ENCODE measurements around the gene CSK.

The CSK gene

DNA sequence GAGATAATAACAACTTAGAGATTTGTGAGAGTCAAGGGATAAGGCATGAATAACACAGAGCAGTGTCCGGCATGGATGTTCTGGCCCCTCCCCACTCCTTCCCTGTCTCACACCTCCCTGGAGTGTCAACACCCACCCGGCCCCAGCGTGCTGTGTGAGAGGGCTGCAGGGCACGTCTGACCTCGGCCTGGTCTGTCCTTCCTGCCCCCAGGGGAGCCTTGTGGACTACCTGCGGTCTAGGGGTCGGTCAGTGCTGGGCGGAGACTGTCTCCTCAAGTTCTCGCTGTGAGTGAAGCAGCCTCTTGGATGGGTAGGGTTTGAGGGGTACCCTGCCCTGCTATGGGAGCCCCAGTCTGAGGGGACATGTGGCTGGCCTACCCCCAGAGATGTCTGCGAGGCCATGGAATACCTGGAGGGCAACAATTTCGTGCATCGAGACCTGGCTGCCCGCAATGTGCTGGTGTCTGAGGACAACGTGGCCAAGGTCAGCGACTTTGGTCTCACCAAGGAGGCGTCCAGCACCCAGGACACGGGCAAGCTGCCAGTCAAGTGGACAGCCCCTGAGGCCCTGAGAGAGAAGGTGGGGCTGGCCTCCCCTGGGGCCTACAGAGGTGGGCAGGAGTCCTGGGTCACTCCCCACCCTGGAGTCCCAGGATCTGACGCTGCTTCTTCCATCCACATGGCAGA lies 19.6 kb downstream of the CSK start:
- DNase-seq (ENCODE audit: low spot score): no peak

DNA sequence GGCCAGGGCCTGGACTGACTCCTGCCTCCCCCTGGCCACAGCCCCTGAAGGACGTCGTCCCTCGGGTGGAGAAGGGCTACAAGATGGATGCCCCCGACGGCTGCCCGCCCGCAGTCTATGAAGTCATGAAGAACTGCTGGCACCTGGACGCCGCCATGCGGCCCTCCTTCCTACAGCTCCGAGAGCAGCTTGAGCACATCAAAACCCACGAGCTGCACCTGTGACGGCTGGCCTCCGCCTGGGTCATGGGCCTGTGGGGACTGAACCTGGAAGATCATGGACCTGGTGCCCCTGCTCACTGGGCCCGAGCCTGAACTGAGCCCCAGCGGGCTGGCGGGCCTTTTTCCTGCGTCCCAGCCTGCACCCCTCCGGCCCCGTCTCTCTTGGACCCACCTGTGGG lies 20.4 kb downstream of the CSK start:
- no peak for DNase-seq (ENCODE audit: low spot score)

DNA sequence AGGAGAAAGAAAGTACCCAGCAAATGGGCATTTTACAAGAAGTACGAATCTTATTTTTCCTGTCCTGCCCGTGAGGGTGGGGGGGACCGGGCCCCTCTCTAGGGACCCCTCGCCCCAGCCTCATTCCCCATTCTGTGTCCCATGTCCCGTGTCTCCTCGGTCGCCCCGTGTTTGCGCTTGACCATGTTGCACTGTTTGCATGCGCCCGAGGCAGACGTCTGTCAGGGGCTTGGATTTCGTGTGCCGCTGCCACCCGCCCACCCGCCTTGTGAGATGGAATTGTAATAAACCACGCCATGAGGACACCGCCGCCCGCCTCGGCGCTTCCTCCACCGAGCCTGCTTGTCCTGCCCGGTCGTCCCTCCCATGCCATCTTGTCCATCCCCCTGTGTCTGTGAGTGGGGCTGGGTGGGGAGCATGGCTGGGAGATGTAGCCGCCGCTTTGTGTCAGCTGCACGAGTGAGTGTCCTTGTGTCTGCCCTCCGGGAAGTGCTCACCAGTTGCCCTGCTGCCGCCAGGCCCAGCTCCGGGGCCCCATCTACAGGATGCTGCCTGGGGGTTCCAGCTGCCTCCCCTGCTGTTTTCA lies 21.1 kb downstream of the CSK start:
- DNase-seq (ENCODE audit: low spot score): no peak

DNA sequence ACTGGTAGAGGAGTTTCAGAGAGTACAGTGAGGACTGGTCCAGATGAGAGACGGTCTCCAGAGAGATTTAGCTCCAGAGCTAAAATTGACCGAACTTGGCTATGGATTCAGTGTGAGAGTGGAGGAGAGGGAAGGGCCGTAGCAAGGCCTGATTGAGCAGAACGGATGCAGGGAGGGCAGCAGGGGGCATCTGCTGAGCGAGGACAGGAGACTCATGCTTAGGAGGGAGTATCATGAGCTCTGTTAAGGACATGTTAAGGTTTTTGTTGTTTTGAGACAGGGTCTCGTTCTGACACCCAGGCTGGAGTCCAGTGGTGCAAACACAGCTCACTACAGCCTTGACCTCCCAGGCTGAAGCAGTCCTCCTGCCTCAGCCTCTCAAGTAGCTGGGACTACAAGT lies 23.1 kb downstream of the CSK start:
- no peak for DNase-seq (ENCODE audit: low spot score)

DNA sequence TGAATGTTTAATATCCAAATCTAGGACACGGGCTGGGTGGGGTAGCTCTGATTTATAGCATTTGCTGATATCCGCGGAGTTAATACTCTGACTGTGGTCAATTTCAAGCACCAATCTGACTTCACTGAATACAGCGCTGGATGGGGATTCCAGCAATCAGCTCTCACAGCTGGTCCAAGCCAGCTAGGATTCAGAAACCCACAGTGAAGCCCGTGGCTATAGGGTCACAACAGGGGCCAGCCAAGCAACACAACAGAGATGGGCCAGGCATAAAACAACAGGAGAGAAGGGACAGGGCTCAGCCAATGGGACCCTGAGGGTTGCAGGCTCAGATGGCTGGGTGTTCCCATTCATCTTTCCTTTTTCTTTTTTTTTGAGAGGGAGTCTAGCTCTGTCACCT lies 25.4 kb downstream of the CSK start:
- DNase-seq (ENCODE audit: low spot score): no peak

DNA sequence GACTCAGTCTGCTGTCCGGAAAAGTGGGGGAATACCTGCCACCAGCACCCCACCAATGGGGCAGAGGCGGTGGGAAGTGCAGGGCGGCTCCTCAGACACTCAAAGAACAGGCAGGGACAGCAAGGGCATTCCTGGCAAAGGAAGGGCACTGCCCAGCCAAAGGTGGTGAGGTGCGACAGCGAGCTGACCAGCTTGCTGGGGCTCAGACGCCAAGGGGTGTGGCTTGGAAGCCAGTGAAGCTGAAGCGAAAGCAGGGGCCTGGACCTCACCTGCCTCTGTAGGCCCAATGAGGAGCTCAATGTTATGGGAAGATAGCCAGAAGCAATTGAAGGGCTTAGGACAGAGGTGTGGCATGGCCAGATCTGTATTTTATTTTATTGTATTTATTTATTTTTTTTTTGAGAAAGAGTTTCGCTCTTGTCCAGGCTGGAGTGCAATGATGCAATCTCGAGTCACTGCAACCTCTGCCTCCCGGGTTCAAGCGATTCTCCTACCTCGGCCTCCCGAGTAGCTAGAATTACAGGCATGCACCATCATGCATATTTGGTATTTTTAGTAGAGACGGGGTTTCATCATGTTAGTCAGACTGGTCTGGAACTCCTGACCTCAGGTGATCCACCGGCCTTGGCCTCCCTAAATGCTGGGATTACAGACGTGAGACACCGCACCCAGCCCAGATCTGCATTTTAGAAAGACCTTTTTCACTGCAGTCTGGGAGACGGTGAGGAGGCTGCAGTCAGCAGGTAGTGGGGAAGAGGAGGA lies 26.4 kb downstream of the CSK start:
- DNase-seq (ENCODE audit: low spot score): no peak

DNA sequence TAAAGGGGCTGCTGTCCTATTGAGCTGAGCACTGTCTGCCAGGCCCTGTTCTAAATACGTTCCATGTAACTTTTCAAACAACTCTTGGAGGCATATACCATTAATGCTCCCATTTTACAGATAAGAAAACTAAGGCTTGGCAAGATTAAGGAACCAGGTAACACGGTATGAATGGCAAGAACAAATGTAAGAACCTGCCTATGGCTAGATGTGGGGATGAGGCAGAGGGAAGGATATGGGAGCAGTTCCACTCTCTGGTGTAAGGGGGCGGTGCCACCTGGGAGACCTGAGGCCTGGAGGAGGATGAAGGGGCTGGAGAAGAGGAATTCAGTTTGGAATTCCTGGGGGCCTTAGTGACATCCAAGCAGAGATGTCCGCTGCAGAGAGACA lies 27.0 kb downstream of the CSK start:
- DNase-seq (ENCODE audit: low spot score): no peak

DNA sequence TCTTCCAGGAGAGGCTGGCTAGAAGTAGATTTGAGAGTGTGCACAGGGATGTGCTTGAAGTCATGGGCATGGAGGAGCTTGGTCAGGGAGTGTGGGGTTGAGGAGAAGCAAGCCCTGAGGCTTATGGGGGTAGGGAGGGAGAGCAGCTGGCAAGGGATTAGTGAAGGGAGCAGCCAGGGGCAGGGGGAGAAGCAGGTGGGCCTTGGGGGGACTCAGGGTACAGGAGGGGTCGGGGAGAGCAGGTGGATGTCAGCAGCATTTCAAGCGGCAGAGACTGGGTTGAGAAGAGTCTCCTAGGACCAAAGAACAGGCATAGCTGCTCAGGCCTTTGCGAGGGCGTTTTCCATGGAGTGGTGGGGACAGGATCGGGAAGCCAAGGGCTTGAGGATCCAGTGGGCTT lies 27.4 kb downstream of the CSK start:
- no peak for DNase-seq (ENCODE audit: low spot score)

DNA sequence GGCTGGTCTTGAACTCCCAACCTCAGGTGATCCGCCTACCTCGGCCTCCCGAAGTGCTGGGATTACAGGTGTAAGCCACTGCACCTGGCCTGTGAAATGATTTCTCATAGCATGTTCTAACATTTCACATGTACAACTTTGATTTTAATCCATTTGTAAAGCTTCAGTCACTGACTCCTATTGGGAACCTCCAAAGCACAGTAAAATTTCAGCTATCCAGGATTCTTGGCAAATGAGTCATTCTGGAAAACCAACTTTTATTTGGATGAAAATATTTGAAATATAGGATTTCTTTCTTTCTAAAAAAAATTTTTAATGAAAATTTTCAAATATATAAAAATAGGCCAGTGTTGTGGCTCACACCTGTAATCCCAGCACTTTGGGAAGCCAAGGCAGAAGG lies 28.1 kb downstream of the CSK start:
- DNase-seq (ENCODE audit: low spot score): no peak

DNA sequence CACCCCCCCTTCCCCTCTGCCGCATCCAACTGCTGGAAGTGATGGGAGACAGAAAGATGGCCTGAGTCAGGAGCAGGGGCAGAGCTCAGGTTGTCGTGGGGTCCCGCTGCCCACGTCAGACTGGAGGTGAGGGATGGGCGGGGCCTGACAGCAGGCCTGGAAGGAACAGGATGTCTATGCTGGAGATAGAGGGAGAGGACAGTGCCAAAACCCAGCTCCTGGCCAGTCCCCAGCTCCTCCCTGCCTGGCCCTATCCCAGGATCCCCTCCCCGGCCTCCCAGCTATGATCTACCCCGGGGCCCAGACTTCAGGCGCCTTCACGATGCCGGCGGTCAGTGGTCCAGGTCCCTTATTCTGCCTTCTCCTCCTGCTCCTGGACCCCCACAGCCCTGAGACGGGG lies 30.7 kb downstream of the CSK start, which contains the start of gene LMAN1L:
TSS of gene LMAN1L (plus strand) at position 303 of the 400 bp plus-strand sequence. CDS start at position 323, 20 bp downstream.
- no peak for DNase-seq (ENCODE audit: low spot score)

DNA sequence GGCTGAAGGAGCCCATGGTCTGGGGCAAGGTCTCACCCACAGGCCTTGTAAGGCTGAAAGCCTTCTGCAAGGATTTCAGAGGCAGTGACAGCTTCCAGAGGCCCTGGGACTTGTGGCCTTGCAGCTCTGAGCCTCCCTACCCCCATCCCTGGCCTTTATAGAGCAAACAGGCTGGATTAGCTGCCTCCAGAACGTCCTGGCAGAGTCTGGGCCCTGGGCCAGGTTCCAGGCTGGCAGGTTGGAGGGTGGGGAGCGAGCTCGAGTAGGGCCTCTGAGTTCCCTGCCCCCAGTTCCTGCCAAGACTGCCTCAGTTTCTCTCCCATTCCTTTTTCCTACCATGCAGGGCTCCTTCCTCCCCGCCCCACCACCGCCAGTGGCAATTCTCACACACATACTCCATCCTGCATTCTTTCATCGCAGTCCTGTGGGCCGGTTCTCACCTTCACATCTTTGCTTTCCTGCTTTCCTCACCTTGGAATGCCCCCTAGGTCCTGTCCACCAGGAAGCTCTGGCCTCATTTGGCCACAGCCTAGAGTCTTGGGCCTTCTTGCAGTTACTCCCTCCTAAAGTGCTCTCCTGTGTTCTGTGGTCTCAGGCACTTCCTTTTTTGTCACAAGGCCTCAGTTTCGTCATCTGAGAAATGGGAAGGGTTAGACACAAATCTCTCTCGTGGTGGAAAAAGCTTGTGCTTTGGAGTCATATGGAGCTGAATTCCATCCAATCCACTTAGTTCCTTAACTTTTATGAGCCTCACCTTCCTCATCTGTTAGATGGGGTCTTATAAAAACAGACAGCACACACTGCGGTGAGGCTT lies 33.4 kb downstream of the CSK start:
- DNase-seq (ENCODE audit: low spot score): no peak

DNA sequence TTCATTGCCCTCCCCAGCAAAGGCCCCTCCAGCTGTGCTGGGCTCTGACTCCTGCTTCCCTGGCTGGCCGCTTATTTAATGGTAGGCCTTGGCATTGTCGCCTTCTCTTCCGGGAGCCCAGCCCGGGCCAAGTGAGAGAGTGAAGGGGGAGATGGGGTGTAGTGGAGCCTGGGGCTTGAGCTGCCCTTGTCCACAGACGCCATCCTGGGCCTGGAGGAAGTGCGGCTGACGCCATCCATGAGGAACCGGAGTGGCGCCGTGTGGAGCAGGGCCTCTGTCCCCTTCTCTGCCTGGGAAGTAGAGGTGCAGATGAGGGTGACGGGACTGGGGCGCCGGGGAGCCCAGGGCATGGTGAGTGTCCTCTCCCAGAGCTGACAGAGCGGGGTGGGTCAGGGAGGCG lies 34.1 kb downstream of the CSK start:
- no peak for DNase-seq (ENCODE audit: low spot score)

DNA sequence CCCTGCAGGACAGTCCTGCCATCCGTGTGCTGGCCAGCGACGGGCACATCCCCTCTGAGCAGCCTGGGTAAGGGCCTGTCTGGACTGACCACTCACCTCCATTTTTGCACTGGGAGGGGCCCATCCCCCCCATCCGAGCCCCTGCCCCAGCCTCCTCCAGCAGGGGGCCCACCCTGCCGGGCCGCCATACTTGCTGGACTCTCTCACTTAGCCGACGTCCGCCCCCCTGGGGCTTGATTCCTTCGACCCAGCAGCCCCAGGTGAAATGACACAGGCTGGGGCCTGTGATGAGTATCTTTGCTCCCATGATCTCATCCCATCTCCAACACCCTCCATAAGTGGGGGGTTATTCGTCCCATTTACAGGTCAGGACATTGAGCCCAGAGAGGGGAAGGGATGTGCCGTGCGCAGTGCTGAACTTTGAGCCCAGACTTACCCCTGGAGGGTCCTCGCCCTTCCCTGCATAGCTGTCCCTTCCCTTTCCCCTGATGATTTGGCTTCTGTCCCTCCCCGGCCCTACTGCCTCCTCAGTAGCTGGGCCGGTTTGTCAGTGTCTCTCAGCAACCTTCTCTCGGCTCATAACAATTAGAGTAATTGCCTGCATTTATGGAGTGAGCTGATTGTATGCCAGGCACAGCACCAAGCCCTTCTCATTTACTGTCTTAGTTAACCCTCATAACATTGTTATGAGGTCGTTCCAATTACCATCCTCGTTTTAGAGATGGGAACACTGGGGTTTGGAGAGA lies 34.9 kb downstream of the CSK start:
- DNase-seq (ENCODE audit: low spot score): no peak

DNA sequence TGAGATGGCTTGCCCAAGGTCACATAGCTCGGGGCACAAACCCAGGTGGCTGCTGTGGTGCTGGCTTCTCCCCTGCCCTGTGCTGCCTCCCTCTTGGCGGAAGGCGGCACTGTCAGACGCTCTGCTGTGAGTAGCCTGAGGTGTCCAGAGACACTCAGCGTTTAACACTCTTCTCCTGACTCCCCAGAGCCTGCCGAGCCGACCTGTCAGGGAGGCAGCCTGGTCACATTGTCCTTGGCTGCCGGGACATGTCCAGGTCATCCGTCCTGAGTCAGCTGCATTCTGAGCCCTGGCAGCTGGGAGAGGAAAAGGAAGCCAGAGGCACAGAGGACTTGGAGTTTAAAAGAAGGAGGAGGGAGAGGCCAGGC lies 35.5 kb downstream of the CSK start:
- DNase-seq (ENCODE audit: low spot score): no peak

DNA sequence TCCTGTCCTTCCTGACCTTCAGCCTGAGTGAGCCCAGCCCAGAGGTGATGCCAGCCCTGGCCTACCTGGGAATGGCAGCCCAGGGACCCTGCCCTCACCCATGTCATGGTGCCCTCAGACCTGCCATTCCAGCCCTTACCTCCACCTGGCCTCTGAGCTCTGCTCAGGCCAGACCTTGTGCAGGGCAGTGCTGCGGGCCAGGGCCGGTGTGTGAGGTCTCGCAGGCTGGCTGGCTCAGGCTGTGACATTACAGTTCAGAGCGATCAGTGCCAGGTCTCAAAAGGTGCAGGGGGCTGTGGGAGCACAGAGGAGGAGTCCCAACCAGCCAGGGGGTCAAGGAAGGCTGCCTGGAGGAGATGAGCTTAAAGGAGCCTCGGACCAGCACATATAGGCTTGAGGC lies 38.2 kb downstream of the CSK start:
- DNase-seq (ENCODE audit: low spot score): no peak

DNA sequence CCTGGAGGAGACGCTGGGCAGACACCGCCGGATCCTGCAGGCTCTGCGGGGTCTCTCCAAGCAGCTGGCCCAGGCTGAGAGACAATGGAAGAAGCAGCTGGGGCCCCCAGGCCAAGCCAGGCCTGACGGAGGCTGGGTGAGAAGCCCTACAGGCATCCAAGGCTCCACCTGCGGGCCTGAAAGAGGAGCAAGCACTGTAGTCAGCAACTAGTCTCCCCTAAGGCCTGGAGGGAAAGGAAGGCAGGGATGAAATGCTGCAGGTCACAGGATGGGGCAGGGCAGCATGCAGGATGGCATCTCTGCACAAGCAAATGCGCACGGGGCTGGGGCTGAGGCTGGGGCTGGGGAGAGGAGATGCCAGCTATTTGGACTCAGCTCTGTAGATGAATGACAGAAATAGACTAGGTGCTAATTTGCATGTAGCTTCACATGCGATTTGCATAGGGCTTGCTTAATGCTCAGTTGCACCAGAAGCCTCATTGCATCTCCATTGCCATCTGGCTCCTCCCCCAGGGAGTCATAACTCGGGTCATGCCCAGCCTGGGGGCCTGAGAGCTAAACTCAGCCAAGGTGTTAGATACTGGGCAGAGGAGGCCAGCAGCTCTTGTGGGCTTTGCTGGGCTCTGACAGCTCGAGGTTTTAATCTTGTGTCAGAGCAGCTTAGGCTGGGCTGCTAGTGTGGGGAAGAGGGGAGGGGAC lies 39.4 kb downstream of the CSK start:
- no peak for DNase-seq (ENCODE audit: low spot score)

DNA sequence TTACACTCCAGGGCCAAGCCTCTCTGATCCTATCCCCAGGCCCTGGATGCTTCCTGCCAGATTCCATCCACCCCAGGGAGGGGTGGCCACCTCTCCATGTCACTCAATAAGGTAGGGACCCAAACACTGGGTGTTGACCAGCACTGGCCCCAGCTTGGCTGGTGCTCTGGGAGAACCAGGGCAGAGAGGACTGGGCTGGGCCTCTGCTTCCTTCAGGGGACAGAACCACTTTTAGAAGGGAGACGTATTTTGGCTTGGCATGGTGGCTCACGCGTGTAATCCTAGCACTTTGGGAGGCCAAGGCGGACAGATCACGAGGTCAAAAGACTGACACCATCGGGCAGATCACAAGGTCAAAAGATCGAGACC lies 39.9 kb downstream of the CSK start:
- DNase-seq (ENCODE audit: low spot score): no peak

DNA sequence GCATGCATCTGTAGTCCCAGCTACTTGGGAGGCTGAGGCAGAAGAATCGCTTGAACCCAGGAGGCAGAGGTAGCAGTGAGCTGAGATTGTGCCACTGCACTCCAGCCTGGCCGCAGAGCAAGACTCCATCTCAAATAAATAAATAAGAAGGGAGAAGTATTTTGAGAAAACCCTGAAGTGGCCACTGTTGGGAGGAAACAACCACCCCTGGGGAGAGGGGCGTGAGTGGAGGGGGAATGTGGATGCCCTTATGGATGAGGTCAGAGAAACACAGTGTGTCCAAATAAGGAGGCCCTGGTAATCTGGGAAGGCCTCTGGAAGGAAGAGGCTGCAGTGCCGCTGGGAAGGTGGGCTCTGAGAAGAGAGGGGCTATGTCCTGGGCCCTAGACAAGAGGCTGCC lies 40.4 kb downstream of the CSK start:
- DNase-seq (ENCODE audit: low spot score): no peak

DNA sequence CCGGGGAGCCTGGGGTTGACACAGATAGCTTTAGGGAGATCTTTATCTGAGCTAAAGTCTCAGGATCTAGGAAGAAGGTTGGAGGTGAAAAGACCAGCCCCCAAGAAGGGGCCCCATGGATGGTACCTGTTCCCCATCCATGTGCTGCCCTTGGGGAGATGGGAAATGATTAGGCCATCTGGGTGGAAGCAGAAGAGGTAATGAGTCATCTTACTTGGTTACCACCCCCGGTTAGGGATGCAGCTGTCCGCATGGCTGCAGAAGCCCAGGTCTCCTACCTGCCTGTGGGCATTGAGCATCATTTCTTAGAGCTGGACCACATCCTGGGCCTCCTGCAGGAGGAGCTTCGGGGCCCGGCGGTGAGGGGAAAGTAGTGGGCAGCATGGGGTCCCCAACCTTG lies 41.4 kb downstream of the CSK start:
- DNase-seq (ENCODE audit: low spot score): no peak

DNA sequence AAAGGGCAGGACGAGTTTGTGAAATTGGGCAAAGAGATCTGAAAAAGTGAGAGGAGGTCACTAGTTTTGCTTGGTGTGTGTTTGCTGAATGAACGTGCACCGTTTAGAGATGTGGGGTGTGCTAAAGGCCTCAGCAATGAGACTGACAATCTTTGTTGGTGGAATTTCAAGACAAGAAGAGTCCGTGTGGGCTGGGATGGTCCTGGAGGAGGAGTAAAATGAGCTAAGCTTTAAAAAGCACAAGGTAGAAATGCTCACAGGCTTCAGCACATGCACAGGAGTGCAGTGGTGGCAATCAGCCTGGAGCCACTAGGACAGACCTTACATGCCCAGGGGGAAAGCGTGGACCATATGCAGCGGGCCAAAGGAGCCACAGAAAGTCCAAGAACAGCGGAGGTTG lies 43.1 kb downstream of the CSK start:
- DNase-seq (ENCODE audit: low spot score): no peak

DNA sequence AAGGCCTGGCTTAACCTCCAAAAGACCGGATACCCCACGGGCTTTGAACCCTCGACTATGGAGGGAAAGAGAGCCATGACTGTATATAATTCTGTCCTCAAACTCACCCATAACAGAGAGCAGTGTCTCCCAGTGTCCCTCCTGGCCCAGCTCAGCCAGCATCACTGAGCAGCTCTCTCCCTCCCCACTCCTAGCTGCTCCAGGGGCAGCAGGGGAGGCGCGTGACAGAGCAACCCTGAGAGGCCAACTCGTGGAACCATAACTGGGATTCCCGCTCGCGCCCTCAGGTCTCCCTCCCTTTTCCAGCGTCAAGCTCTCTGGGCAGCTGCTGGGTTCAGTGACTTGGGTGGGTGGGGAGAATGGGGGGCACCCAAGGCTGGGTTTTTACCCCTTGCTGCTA lies 44.0 kb downstream of the CSK start:
- no peak for DNase-seq (ENCODE audit: low spot score)

Measured in left forelimb (tissue), 1 donor.